Measurements from ENCODE around the gene HBS1L.
A peak's percentile ranks its signal among the peaks of the same experiment; 100 is the strongest.

DNA sequence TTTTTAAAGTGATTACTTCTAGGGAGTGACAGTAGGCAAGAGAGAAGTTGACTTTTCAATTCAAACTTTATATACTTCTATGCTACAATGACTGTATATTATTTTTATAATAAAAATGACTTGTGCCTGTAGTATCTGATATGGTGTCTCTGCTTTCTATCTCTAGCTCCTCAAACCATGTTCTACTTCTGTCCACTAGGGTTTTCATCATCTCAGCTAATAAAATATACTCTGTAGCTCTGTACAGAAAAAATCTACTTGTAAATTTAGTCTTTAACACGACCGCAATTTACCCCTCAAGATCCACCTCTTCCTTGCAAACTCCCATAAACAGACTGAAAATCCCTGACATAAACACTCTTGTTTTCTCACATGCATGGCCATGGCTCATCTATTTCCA lies 42.3 kb downstream of the HBS1L start:
- no peak for TF ChIP-seq SIN3A (IDR thresholded peaks at IDR 0.05; ENCODE audit: low read depth)
- TF ChIP-seq, protein P1, sequence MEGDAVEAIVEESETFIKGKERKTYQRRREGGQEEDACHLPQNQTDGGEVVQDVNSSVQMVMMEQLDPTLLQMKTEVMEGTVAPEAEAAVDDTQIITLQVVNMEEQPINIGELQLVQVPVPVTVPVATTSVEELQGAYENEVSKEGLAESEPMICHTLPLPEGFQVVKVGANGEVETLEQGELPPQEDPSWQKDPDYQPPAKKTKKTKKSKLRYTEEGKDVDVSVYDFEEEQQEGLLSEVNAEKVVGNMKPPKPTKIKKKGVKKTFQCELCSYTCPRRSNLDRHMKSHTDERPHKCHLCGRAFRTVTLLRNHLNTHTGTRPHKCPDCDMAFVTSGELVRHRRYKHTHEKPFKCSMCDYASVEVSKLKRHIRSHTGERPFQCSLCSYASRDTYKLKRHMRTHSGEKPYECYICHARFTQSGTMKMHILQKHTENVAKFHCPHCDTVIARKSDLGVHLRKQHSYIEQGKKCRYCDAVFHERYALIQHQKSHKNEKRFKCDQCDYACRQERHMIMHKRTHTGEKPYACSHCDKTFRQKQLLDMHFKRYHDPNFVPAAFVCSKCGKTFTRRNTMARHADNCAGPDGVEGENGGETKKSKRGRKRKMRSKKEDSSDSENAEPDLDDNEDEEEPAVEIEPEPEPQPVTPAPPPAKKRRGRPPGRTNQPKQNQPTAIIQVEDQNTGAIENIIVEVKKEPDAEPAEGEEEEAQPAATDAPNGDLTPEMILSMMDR (IDR thresholded peaks at IDR 0.05 in 2 of 3, conservative IDR thresholded peaks at IDR 0.05 in 1 of 3; ENCODE audit: borderline replicate concordance in 1 of 3, insufficient read depth in 1 of 3, low read depth in 2 of 3, low read length in 2 of 3): 0 out of 6 replicates have a peak, but pooled peaks of 2 of the 3 experiments have one; percentile 13 to 38
- no peak for TF ChIP-seq JUND (IDR thresholded peaks at IDR 0.05)
